HEK293 (cell line): Measurements from ENCODE around the gene ATP5MC3.

Experiments used
- CTCF ChIA-PET: fragments of 350-600 bp; formaldehyde crosslinking; extraction: SDS; loops from one replicate; lab custom pipeline; 2021; ENCODE audit warnings: antibody characterized with exemption; lab: Yijun Ruan, JAX
- POLR2A ChIA-PET: fragments of 300-600 bp; formaldehyde crosslinking; extraction: SDS; loops from one replicate; lab custom pipeline; 2020; ENCODE audit warnings: antibody characterized with exemption, inconsistent platforms; lab: Yijun Ruan, JAX
- H3K27ac ChIP-seq: fragments of 200-500 bp; sonication (Bioruptor generic); 2 replicates; pipeline ENCODE4 v1.5.1; 2014; ENCODE audit warnings: low read depth, low read length, control low read depth, inconsistent platforms; ENCODE audit errors: extremely low read depth
- H3K36me3 ChIP-seq, 2 experiments: fragments of 200-500 bp in 1 of 2; sonication (Bioruptor generic) in 1 of 2; 1 replicate in 1 of 2; 2 replicates in 1 of 2; pipeline ENCODE4 v1.5.1; 2014 to 2017; ENCODE audit warnings: inconsistent platforms in 2 of 2, low read length in 2 of 2; ENCODE audit not compliant: control insufficient read depth in 2 of 2, insufficient read depth in 1 of 2
- H3K4me1 ChIP-seq: fragments of 200-500 bp; sonication (Bioruptor generic); 2 replicates; pipeline ENCODE4 v1.5.1; 2014; ENCODE audit warnings: mild to moderate bottlenecking, low read length, inconsistent platforms; ENCODE audit not compliant: control insufficient read depth, insufficient read depth
- H3K4me3 ChIP-seq: 2 replicates; pipeline ENCODE4 v1.5.1; 2011; ENCODE audit warnings: low read depth, mild to moderate bottlenecking, control low read depth, low read length, moderate library complexity
- H3K9me3 ChIP-seq: fragments of 200-500 bp; sonication (Bioruptor generic); 2 replicates; pipeline ENCODE4 v1.5.1; 2014; ENCODE audit warnings: low read depth, low read length, inconsistent platforms; ENCODE audit not compliant: control insufficient read depth, insufficient read depth
- BCL6B ChIP-seq: fragments of 450-650 bp; formaldehyde crosslinking; IDR thresholded peaks from 2 replicates; pipeline ENCODE4 v1.5.1; 2017; ENCODE audit warnings: missing biosample characterization, missing genetic modification characterization
- CTCF ChIP-seq: fragments of 450-650 bp; formaldehyde crosslinking; IDR thresholded peaks from 2 replicates; pipeline ENCODE4 v1.5.1; 2016; ENCODE audit warnings: missing biosample characterization, missing genetic modification characterization
- KLF10 ChIP-seq: fragments of 450-650 bp; IDR thresholded peaks from 2 replicates; pipeline ENCODE4 v1.5.1; 2018; ENCODE audit warnings: missing biosample characterization, mild to moderate bottlenecking, missing genetic modification characterization
- MEIS1 ChIP-seq: sonication (generic); formaldehyde crosslinking; IDR thresholded peaks from 2 replicates; pipeline ENCODE4 v1.8.1; 2022; ENCODE audit warnings: missing genetic modification reagents, mild to moderate bottlenecking, borderline replicate concordance
- REPIN1 ChIP-seq: fragments of 450-650 bp; formaldehyde crosslinking; IDR thresholded peaks from 2 replicates; pipeline ENCODE4 v1.5.1; 2017; ENCODE audit warnings: missing biosample characterization, missing genetic modification characterization, low read depth
- REST ChIP-seq: fragments of 450-650 bp; formaldehyde crosslinking; IDR thresholded peaks from 2 replicates; pipeline ENCODE4 v1.5.1; 2016; ENCODE audit warnings: missing biosample characterization, missing genetic modification characterization
- TCF7L2 ChIP-seq: IDR thresholded peaks from 2 replicates; pipeline ENCODE4 v1.6.1; 2011; ENCODE audit warnings: low read depth, mild to moderate bottlenecking, inconsistent platforms, low read length, moderate library complexity, borderline replicate concordance
- ZBTB1 ChIP-seq: fragments of 450-650 bp; formaldehyde crosslinking; IDR thresholded peaks from 2 replicates; pipeline ENCODE4 v1.5.1; 2016; ENCODE audit warnings: missing biosample characterization, missing genetic modification characterization
- ZBTB17 ChIP-seq: fragments of 450-650 bp; formaldehyde crosslinking; IDR thresholded peaks from 2 replicates; pipeline ENCODE4 v1.5.1; 2016; ENCODE audit warnings: missing biosample characterization, missing genetic modification characterization
- ZNF121 ChIP-seq: fragments of 450-650 bp; formaldehyde crosslinking; IDR thresholded peaks from 2 replicates; pipeline ENCODE4 v1.5.1; 2016; ENCODE audit warnings: missing biosample characterization, missing genetic modification characterization
- ZNF146 ChIP-seq: fragments of 450-650 bp; formaldehyde crosslinking; IDR thresholded peaks from 2 replicates; pipeline ENCODE4 v1.5.1; 2016; ENCODE audit warnings: missing biosample characterization, missing genetic modification characterization
- ZNF324 ChIP-seq: fragments of 450-650 bp; formaldehyde crosslinking; IDR thresholded peaks from 2 replicates; pipeline ENCODE4 v1.5.1; 2016; ENCODE audit warnings: missing biosample characterization, missing genetic modification characterization
- ZNF366 ChIP-seq: fragments of 450-650 bp; formaldehyde crosslinking; conservative IDR thresholded peaks from 2 replicates; pipeline ENCODE4 v1.5.1; 2016; ENCODE audit warnings: missing biosample characterization, missing genetic modification characterization
- ZNF394 ChIP-seq: fragments of 450-650 bp; formaldehyde crosslinking; IDR thresholded peaks from 2 replicates; pipeline ENCODE4 v1.5.1; 2016; ENCODE audit warnings: missing biosample characterization, missing genetic modification characterization, mild to moderate bottlenecking, moderate library complexity, borderline replicate concordance
- ZNF555 ChIP-seq: fragments of 450-650 bp; formaldehyde crosslinking; conservative IDR thresholded peaks from 2 replicates; pipeline ENCODE4 v1.5.1; 2017; ENCODE audit warnings: missing biosample characterization, mild to moderate bottlenecking, missing genetic modification characterization, inconsistent platforms
- ZNF580 ChIP-seq: fragments of 450-650 bp; formaldehyde crosslinking; IDR thresholded peaks from 2 replicates; pipeline ENCODE4 v1.5.1; 2016; ENCODE audit warnings: missing biosample characterization, missing genetic modification characterization
- ZNF626 ChIP-seq: fragments of 450-650 bp; sonication (Bioruptor Pico); formaldehyde crosslinking; IDR thresholded peaks from 2 replicates; pipeline ENCODE4 v1.5.1; 2018; ENCODE audit warnings: missing biosample characterization, missing genetic modification characterization, inconsistent platforms
- ZNF654 ChIP-seq: fragments of 450-650 bp; formaldehyde crosslinking; IDR thresholded peaks from 2 replicates; pipeline ENCODE4 v1.5.1; 2016; ENCODE audit warnings: low read depth, missing biosample characterization, missing genetic modification characterization
- ZNF670 ChIP-seq: fragments of 450-650 bp; formaldehyde crosslinking; IDR thresholded peaks from 2 replicates; pipeline ENCODE4 v1.5.1; 2016; ENCODE audit warnings: missing biosample characterization, missing genetic modification characterization, low read depth
- ZNF791 ChIP-seq: fragments of 450-650 bp; formaldehyde crosslinking; IDR thresholded peaks from 2 replicates; pipeline ENCODE4 v1.5.1; 2016; ENCODE audit warnings: missing biosample characterization, missing genetic modification characterization
- ZNF792 ChIP-seq: fragments of 450-650 bp; formaldehyde crosslinking; IDR thresholded peaks from 2 replicates; pipeline ENCODE4 v1.5.1; 2016; ENCODE audit warnings: missing biosample characterization, missing genetic modification characterization

The ATP5MC3 gene

GRCh38 chr2:175205523-175205922, 24.0 kb upstream of the ATP5MC3 start:
- no peak for TF ChIP-seq ZNF146
- TF ChIP-seq ZNF792 = no peak
- TF ChIP-seq ZNF670 (tag by site-specific recombination) = no peak
- no peak for TF ChIP-seq ZBTB1 (tag by site-specific recombination)
- no peak for TF ChIP-seq ZNF324 (tag by site-specific recombination)
- TF ChIP-seq BCL6B (tag by site-specific recombination) = no peak
- no peak for TF ChIP-seq KLF10 (tag by site-specific recombination)
- no peak for TF ChIP-seq TCF7L2
- no peak for TF ChIP-seq ZNF580 (tag by site-specific recombination)
- TF ChIP-seq ZNF121 (tag by site-specific recombination) = no peak
- no peak for TF ChIP-seq ZNF366 (tag by site-specific recombination)
- TF ChIP-seq REPIN1 (tag by site-specific recombination) = no peak
- no peak for TF ChIP-seq ZNF626
- TF ChIP-seq REST = no peak
- no peak for TF ChIP-seq ZNF791 (tag by site-specific recombination)
- TF ChIP-seq, all 188 proteins: peak for 0
- ChIA-PET POLR2A (interaction anchor here (0.6 kb wide), 1 partner anchor 27 kb away, joined by 5 read pairs; no protein-coding TSS in a partner anchor), CTCF (interaction anchor here (1.2 to 2.5 kb wide), 5 partner anchors 19 to 78 kb away, joined by 4 to 67 read pairs (median 9); no protein-coding TSS in a partner anchor)
- no peak overlapping the region for H3K4me3 ChIP-seq
- H3K9me3 ChIP-seq = no peaks in the 10 kb centered on the region
- no peaks in the 10 kb centered on the region for H3K4me1 ChIP-seq
- H3K27ac ChIP-seq = no peak overlapping the region
- no peaks in the 10 kb centered on the region for H3K36me3 ChIP-seq

- TF ChIP-seq ZNF555 (tag by site-specific recombination) (no peak), MEIS1 (CRISPR knock-in tag) (no peak), ZBTB17 (tag by site-specific recombination) (peak; percentile 83), ZNF394 (tag by site-specific recombination) (0 out of 2 replicates have a peak, but pooled peaks have one; percentile 44), ZNF146 (no peak), CTCF (tag by site-specific recombination) (peak; percentile 57), ZNF580 (tag by site-specific recombination) (no peak), ZNF654 (peak; percentile 68)
- no peak overlapping the region for H3K4me3 ChIP-seq
- H3K4me1 ChIP-seq = no peaks in the 10 kb centered on the region
- H3K36me3 ChIP-seq = no peaks in the 10 kb centered on the region
- H3K9me3 ChIP-seq = no peaks in the 10 kb centered on the region
- ChIA-PET CTCF (interaction anchor here (0.5 to 2.5 kb wide), 40 partner anchors 8 to 894 kb away, joined by 3 to 67 read pairs (median 4); no protein-coding TSS in a partner anchor), POLR2A (no interaction called here)
- H3K27ac ChIP-seq = no peak overlapping the region
These were observed 22.3 kb upstream of the ATP5MC3 start for GRCh38 chr2:175203621-175204496.
